SHP77 treated with DMSO at 0.1 percent for 48 hours (cell line): ENCODE results near the gene HUS1.
"Not testable (repeated sequence)": the region's sequence is repeated elsewhere in the genome, so short reads cannot be mapped to it uniquely, and the experiment has no call there.

ENCODE experiments used
- DNase-seq: peaks from one replicate; lab custom pipeline; 2025; lab: John Stamatoyannopoulos, UW

Gene HUS1

GRCh38 chr7:47923081-47923875 is 56.1 kb downstream of the HUS1 start:
- DNase-seq = not testable (repeated sequence)

DNA sequence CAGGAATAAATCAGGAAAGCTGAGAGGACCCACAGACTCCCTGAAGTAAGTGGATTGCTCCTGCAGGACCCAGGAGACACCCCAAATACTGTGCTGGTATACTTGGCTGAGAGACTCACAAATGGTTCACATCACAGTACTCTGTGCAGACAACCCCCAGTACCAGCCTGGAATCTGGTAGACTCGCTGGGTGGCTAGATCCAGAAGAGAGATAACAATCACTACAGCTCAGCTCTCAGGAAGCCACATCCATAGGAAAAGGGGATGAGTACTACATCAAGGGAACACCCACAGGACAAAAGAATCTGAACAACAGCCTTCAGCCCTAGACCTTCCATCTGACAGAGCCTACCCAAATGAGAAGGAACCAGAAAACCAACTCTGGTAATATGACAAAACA is 62.9 kb downstream of the HUS1 start:
- not testable (repeated sequence) for DNase-seq

DNA sequence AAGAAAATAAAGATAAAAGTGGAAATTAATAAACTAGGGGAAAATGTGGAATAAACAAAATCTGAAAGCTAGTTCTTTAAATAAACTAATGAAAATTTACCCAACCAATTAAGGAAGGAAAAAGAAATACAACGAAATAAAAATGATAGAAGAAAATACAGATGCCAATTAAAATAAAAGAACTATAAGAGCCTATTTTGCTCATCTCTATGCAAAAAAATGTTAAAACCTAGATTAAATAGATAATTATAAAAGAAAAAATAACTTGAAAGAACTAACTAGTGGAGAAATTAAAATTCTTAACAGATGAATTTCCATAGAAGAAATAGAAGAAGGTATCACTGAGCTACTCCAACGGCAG is 63.8 kb downstream of the HUS1 start:
- DNase-seq = no peak

- DNase-seq = no peak
These were observed 64.4 kb downstream of the HUS1 start for GRCh38 chr7:47914717-47915615.
